ENCODE measurements around the gene TBC1D9B. TPM values are rescaled to one million over a fixed set of nuclear protein-coding genes. Genes with fewer than 3 reads are reported as not detected.

The TBC1D9B gene
- polyA plus RNA-seq, 10 donors, result 42.8 to 69.7 (median 56.2) TPM

GRCh38 chr5:179870952-179871351 is 36.7 kb downstream of the TBC1D9B start:
- DNase-seq, result no peak

GRCh38 chr5:179870403-179870903 is 37.2 kb downstream of the TBC1D9B start:
- DNase-seq, result peak; percentile 32 to 77 (median 50)

GRCh38 chr5:179869641-179870402 is 37.9 kb downstream of the TBC1D9B start:
- DNase-seq, result no peak

DNA sequence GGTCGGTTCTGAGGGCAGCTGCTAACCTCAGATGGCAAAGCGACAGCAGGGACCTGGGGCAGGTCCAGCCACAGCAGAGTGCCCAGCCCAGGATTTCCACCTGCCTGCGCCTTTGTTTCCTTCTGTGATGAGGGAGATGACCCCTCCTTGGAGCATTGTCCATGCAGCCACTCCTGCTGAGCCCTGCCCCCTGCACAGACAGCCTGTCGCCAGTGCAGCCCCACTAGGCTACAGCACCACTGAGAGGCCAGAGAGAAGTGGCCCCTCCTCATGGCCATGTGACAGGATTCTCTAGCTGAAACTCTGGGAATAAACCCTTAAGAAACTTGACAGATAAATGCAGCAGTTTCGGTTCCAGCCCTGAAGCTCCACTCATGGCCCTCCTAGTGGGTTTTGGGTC is 38.6 kb downstream of the TBC1D9B start:
- no peak for DNase-seq

DNA sequence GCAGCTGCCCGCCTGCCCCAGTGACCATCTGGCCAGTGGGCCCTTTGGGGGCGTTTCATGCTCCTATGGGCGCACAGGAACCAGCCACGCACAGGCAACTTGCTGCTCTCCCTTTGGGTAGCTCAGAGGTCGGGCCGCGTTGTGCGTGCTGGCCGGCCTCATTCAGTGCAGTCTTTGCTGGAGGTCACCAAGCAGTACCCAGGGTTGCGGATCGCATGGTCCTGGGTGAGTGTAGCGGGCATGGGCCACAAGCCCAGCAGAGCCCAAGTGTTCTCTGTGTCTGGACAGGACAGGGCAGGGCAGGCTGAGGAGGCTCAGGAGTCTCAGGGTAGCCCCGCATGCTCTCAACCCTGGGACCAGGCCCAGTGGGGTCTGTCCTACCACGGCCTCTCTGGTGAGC is 39.2 kb downstream of the TBC1D9B start:
- no peak for DNase-seq

- no peak for DNase-seq
Observed at GRCh38 chr5:179867476-179867875, 40.2 kb downstream of the TBC1D9B start.

- DNase-seq, result no peak
Observed at GRCh38 chr5:179867079-179867465, 40.6 kb downstream of the TBC1D9B start.

- no peak for DNase-seq
Observed at GRCh38 chr5:179866241-179867078, 41.2 kb downstream of the TBC1D9B start.

DNA sequence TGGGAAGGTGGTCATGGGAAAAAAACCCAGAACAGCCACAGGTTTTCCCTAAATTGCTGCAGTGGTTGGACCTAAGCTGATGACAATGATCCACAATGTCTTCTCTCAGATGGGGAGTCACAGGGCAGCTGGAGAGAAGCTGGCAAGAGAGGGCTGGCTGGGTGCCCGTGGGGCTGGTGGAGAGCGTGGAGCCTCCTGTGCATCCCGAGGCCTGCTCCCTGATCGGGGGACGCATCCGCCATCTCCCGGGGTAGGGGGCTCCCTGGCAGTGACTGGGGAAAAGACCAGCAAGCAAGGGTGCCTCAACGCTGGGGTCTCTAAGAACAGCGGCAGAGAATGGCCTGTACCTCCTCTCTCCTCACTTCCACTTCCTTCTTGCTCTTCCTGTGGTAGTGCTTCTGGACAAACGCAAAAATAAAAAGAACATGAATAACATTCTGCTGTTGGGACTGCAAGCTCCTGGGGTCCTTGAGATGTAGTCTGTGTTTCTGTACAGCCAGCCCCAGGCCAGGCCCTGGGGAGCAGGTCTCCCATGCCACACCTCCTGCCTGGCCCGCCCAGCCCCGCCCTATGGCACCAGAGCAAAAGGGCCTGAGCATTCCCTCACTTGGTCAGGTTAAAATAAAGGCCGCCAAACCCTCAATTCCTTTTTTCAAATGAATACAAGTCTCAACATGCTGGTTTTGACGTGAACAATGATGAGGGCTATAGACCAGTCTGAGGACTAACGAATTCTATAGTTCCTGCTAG is 42.0 kb downstream of the TBC1D9B start:
- DNase-seq, result no peak

GRCh38 chr5:179864686-179865085 is 43.0 kb downstream of the TBC1D9B start:
- DNase-seq, result no peak

DNA sequence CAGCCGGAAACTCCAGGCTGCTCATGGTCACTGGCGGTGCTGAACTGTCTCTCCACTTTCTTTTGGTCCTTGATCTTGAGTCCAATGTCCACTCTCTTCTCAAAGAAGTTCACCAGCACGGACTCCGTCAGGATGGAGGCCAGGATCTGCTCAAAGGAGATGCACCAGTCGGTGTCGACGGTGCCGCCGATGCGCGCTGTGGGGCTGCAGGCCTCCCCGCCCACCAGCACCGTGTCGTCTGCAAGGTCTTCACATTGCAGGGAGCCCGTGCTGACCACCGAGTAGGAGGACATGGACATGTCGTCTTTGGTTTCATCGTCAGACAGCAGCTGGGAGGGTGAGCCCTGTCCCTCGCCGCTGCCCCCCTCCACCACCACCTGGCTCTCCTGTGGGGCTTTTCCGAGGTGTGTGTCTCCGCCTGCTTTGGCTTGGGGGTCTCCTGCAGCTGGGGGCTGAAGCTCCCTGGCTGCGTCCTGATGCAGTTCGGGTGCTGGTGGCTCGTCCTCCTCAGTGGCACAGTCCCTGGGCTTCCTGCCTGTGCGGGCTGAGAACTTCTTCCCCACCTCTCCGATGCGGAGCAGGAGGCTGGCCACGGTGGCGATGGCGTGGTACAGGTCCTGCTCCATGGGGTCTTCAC is 44.1 kb downstream of the TBC1D9B start:
- DNase-seq, result no peak

DNA sequence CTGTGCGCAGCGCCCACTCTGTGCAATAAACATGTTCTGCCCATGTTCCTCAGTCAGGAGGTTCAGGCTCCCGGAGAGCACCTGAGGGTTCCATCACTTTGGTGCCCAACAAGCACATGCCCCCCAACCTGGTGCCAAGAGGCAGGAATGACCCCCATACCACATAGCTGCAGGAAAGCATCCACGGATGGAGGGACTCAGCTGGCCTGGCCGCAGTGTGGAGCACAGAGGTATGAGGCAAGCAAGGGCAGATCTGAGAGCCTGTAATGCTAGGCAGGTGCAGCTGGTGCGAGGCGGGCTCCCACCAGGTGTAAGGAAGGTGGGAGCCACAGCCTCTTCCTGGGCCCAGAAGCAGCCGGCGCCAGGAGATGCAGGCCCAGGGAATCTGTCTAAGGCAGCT is 44.8 kb downstream of the TBC1D9B start:
- no peak for DNase-seq

DNA sequence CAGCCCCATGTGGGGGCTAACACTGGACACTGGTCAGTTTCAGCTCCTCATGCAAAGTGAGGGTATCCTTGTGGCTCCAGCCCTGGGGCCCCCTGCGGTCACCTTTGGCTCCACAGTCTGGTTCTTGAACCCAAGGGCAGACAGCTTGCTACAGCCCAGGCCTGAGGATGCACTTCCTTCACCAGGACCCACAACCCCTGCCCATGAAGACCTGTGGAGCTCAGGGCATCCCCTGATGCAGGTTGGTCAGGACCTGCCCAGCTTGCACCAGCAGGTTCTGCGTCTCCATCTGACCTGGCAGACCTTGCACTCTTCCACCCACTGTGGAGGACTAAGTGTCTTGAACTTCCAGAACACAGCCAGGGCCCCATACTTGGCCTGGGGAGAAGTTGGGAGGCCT is 45.4 kb downstream of the TBC1D9B start:
- DNase-seq, result no peak

DNA sequence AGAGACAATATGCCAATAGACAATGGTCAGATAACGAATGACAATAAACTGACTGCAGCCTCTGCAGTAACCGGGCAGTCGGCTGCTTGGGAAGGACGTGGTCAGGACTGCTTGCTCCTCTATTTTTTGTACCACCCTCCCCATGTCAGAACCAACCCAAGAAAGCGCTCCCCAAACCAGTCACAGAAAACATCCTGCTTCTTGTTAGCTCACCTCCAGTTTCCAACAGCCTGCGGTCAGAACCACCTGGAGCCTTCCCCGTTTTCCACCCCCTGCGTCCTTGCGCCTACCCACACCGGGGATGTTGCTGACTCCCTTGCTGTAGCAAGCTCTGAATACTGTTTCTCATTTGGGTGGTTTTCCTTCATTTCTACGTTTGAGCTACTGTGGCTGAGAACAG is 47.4 kb downstream of the TBC1D9B start:
- no peak for DNase-seq

GRCh38 chr5:179858586-179859427 is 48.9 kb downstream of the TBC1D9B start, which contains the start of gene MRNIP:
Gene MRNIP, minus strand, starts transcription at chr5:179858817. Its CDS starts 21 bp downstream, at chr5:179858796.
- DNase-seq, result peak; percentile 95 to 99 (median 97)

DNA sequence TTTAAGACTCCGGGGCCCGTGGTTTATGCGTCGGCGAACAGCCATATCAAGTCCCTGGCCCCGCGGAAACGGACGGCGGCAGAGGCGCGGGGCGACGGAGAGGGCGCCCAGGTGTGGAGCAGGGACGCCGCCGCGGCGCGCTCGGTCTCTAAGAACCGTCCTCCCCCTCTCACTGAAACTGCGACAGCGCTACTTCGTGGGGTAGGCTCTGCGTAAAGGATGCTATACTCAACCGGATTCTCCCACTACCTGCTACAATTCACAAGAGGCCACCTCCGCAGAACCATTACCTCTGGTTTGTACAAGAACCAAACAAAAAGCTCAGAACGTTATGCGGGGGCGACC is 49.5 kb downstream of the TBC1D9B start:
- DNase-seq, result no peak

DNA sequence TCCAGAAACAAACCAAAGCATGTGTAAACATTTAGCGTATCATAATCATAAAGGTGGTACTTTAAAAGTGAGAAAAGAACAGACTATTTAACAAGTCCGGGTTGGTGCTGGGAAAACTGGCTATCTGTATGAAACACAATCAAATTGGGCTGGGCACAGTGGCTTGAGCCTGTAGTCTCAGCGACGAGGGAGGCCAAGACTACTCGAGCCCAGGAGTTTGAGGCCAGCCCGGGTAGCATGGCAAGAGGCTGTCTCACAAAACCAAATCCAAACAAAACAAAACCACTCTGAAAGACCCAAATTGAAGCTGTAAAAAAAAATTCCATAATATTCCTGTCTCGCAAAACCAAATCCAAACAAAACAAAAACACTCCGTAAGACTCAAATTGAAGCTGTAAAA is 53.3 kb downstream of the TBC1D9B start:
- no peak for DNase-seq

DNA sequence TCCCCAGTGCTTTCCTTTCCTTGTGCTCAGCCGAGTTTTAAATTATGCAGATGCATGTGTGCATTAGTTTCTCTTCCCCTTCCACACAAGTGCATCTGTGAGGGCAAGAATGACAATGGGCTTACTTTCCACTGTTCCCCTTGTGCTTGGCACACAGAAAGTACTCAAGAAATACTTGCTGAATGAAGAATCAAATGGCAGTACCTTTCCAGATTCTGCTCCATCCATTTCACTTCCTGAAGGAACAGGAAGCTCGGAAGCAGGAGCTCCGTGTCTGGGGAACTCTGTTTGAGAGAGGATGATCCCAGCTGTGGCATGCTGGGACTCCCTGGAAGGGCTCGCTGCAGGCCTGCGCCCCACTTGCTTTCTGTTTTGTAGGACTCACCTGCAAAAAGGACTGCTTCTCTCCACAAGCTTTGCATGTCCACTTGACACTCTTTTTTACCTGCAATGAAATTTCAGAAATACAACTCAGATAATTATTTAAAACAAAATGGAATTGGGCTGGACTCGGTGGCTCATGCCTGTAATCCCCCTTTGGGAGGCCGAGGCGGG is 54.6 kb downstream of the TBC1D9B start:
- no peak for DNase-seq

DNA sequence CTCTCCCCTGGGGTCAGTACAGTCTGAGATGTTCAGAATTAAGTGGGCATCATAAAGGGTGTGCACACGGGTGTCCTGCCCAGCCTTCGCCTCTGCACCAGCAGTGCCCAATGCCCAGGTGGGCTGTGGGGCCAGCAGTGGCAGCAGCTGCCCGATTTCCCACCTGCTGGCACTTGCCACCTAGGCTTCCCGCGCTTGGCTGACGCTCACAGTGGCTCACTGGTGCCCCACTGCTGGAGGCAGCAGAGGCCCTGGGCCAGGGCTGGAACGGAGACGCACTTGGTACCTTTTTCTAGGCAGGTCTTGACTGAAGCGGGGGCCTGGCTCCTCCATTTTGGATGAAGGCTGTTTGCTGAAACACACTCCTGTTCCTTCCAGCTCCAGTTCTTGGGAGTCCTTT is 66.1 kb downstream of the TBC1D9B start:
- no peak for DNase-seq

DNA sequence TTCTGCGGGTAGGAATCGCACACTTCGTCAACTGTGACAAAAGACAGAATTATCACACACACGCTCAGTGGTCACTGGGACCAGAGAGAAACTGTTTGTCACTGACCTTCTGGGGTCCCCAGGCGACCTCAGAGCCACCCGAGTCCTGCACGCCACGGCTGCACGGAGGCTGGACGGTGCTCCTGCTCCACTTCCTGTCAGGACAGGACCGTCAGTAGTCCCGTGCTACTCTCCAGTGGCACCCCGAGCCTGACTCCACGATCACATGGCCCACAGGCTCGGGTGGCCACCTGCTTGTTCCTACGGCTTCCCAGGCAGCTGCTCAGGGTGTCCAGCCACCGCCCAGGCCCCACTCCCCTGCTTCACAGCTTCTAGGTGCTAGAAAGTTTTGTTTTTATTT is 66.9 kb downstream of the TBC1D9B start:
- no peak for DNase-seq
